CD14-positive monocyte (primary cell): ENCODE measurements around the gene LRP1B. TPM values are rescaled to one million over a fixed set of nuclear protein-coding genes. Genes with fewer than 3 reads are reported as not detected.

Source experiments
- DNase-seq, 3 donors: peaks; one replicate each; pipeline ENCODE4 v3.0.0-alpha.2; 2011 to 2022
- H2AFZ ChIP-seq: 2 replicates; pipeline ENCODE4 v1.6.0; 2012; ENCODE audit warnings: mild to moderate bottlenecking, low read depth, low read length, inconsistent platforms; ENCODE audit not compliant: insufficient read depth, poor library complexity, severe bottlenecking
- H3K27ac ChIP-seq, 2 donors: 1 replicate in 1 of 2; 2 replicates in 1 of 2; pipeline ENCODE4 v1.5.1; 2012 to 2013; ENCODE audit warnings: low read length in 2 of 2, control low read depth in 1 of 2, inconsistent platforms in 1 of 2, low read depth in 1 of 2, mild to moderate bottlenecking in 1 of 2
- H3K27me3 ChIP-seq, 2 donors: one replicate each; pipeline versions ENCODE4 v1.6.0 to v1.6.1; 2011 to 2013; ENCODE audit warnings: low read length in 2 of 2; ENCODE audit not compliant: control insufficient read depth in 2 of 2, insufficient read depth in 2 of 2
- H3K36me3 ChIP-seq, 2 donors: replicated peaks in 1 of 2; 1 replicate in 1 of 2; 2 replicates in 1 of 2; pipeline versions ENCODE4 v1.5.1 to v1.6.1; 2012 to 2013; ENCODE audit warnings: low read length in 2 of 2, control low read depth in 1 of 2, inconsistent platforms in 1 of 2, mild to moderate bottlenecking in 1 of 2; ENCODE audit not compliant: insufficient read depth in 2 of 2, control insufficient read depth in 1 of 2
- H3K4me1 ChIP-seq, 2 donors: 1 replicate in 1 of 2; 2 replicates in 1 of 2; pipeline versions ENCODE4 v1.5.1 to v1.6.1; 2012 to 2013; ENCODE audit warnings: low read length in 2 of 2, control low read depth in 1 of 2, inconsistent platforms in 1 of 2, mild to moderate bottlenecking in 1 of 2, moderate library complexity in 1 of 2; ENCODE audit not compliant: insufficient read depth in 2 of 2, control insufficient read depth in 1 of 2
- H3K4me2 ChIP-seq: replicated peaks from 2 replicates; pipeline ENCODE3; 2012; ENCODE audit warnings: low read length, moderate library complexity, mild to moderate bottlenecking; ENCODE audit not compliant: poor library complexity, severe bottlenecking; ENCODE audit errors: extremely low read depth
- H3K4me3 ChIP-seq, 3 experiments: fragments of 200-600 bp in 1 of 3; sonication (generic) in 1 of 3; replicated peaks in 1 of 3; 1 replicate in 2 of 3; 2 replicates in 1 of 3; pipeline ENCODE4 v1.5.1; 2011 to 2013; ENCODE audit warnings: low read length in 3 of 3, mild to moderate bottlenecking in 3 of 3, control low read depth in 2 of 3, low read depth in 2 of 3, inconsistent platforms in 1 of 3, moderate library complexity in 1 of 3
- H3K79me2 ChIP-seq: 2 replicates; pipeline ENCODE4 v1.6.0; 2012; ENCODE audit warnings: mild to moderate bottlenecking, control low read depth, inconsistent platforms, low read length, moderate library complexity; ENCODE audit not compliant: insufficient read depth
- H3K9ac ChIP-seq: 2 replicates; pipeline ENCODE4 v1.6.0; 2017; ENCODE audit warnings: low read length, mild to moderate bottlenecking; ENCODE audit not compliant: insufficient read depth, poor library complexity, severe bottlenecking
- H3K9me3 ChIP-seq, 2 donors: replicated peaks in 1 of 2; 1 replicate in 1 of 2; 2 replicates in 1 of 2; pipeline versions ENCODE4 v1.5.1 to v1.6.1; 2012 to 2013; ENCODE audit warnings: low read length in 2 of 2, control low read depth in 1 of 2; ENCODE audit not compliant: control insufficient read depth in 1 of 2, insufficient read depth in 1 of 2
- H4K20me1 ChIP-seq: 2 replicates; pipeline ENCODE4 v1.6.0; 2012; ENCODE audit warnings: mild to moderate bottlenecking, low read length, control low read depth, moderate library complexity; ENCODE audit not compliant: insufficient read depth
- H3K27ac Mint-ChIP-seq, 7 donors: one replicate each; pipeline ENCODE4 v1.8.0; 2020; ENCODE audit warnings: mild to moderate bottlenecking in 7 of 7, mixed read lengths in 7 of 7, moderate library complexity in 6 of 7, inconsistent platforms in 2 of 7
- H3K27me3 Mint-ChIP-seq, 3 donors: one replicate each; pipeline ENCODE4 v1.8.0; 2021 to 2022; ENCODE audit warnings: low read depth in 3 of 3, mild to moderate bottlenecking in 3 of 3, mixed read lengths in 3 of 3, moderate library complexity in 3 of 3, inconsistent platforms in 1 of 3
- H3K36me3 Mint-ChIP-seq, 2 donors: one replicate each; pipeline ENCODE4 v1.8.0; 2020; ENCODE audit warnings: mixed read lengths in 2 of 2, inconsistent platforms in 1 of 2, mild to moderate bottlenecking in 1 of 2
- H3K4me1 Mint-ChIP-seq: one replicate; pipeline ENCODE4 v1.8.0; 2020; ENCODE audit warnings: mild to moderate bottlenecking, mixed read lengths
- H3K4me3 Mint-ChIP-seq, 2 donors: one replicate each; pipeline ENCODE4 v1.8.0; 2020; ENCODE audit warnings: mild to moderate bottlenecking in 2 of 2, mixed read lengths in 2 of 2, moderate library complexity in 1 of 2
- H3K9me3 Mint-ChIP-seq, 7 donors: one replicate each; pipeline ENCODE4 v1.8.0; 2020 to 2022; ENCODE audit warnings: mixed read lengths in 7 of 7, mild to moderate bottlenecking in 6 of 7, moderate library complexity in 6 of 7, inconsistent platforms in 2 of 7
- WGBS: methylation state at CpG from one replicate; pipeline ENCODE4 v1.1.5; 2013; ENCODE audit warnings: missing lambda C conversion rate; ENCODE audit not compliant: insufficient coverage; 5-methylcytosine and 5-hydroxymethylcytosine counted together
- intact Hi-C, 2 donors: fragments of 100-400 bp; cut with micrococcal nuclease; formaldehyde crosslinking; loops; one replicate each; pipeline versions ENCODE4 v1.15.0 to v1.15.1; 2023
- polyA plus RNA-seq, 3 donors: library from polyadenylated mRNA; depleted of rRNA in 1 of 3; unstranded in 2 of 3; stranded (reverse) in 1 of 3; fragments of 300-500 nt in 2 of 3; fragments of >200 nt in 1 of 3; fragmentation: Illumina TruSeq in 2 of 3; gene quantifications; 1 replicate in 2 of 3; 2 replicates in 1 of 3; pipeline ENCODE4 v1.2.3, GENCODE V29; 2012 to 2021
- TF ChIP-seq, protein P1 (sequence below): fragments of 200-600 bp; IDR thresholded peaks from one replicate; pipeline ENCODE4 v1.8.0; 2022; ENCODE audit warnings: antibody characterized with exemption, mild to moderate bottlenecking

LRP1B gene
- polyA plus RNA-seq, 3 donors: not detected

- Mint-ChIP-seq H3K36me3 (no peaks in the 10 kb centered on the region), H3K9me3 (peaks cover 0 to 2% (median 0%) of the 10 kb centered on the region in 7 donors), H3K4me1 (no peaks in the 10 kb centered on the region), H3K4me3 (no peak overlapping the region), H3K27ac (no peak overlapping the region), H3K27me3 (no peaks in the 10 kb centered on the region)
- intact Hi-C loops: no loop called here
- H3K27ac ChIP-seq: no peak overlapping the region
- no peak for DNase-seq
- peaks cover 0 to under 1% of the 10 kb centered on the region in 2 donors for H3K9me3 ChIP-seq
- no peak overlapping the region for H3K9ac ChIP-seq
- H3K4me1 ChIP-seq: no peaks in the 10 kb centered on the region
- no CpG with 5 or more reads among the region's 1 CpG for WGBS
- no peaks in the 10 kb centered on the region for H3K36me3 ChIP-seq
- H3K79me2 ChIP-seq: no peaks in the 10 kb centered on the region
- TF ChIP-seq, protein P1, sequence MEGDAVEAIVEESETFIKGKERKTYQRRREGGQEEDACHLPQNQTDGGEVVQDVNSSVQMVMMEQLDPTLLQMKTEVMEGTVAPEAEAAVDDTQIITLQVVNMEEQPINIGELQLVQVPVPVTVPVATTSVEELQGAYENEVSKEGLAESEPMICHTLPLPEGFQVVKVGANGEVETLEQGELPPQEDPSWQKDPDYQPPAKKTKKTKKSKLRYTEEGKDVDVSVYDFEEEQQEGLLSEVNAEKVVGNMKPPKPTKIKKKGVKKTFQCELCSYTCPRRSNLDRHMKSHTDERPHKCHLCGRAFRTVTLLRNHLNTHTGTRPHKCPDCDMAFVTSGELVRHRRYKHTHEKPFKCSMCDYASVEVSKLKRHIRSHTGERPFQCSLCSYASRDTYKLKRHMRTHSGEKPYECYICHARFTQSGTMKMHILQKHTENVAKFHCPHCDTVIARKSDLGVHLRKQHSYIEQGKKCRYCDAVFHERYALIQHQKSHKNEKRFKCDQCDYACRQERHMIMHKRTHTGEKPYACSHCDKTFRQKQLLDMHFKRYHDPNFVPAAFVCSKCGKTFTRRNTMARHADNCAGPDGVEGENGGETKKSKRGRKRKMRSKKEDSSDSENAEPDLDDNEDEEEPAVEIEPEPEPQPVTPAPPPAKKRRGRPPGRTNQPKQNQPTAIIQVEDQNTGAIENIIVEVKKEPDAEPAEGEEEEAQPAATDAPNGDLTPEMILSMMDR: no peak
- H3K4me2 ChIP-seq: no peak overlapping the region
- H3K4me3 ChIP-seq: no peak overlapping the region
- H2AFZ ChIP-seq: no peak overlapping the region
- no peaks in the 10 kb centered on the region for H4K20me1 ChIP-seq
- H3K27me3 ChIP-seq: no peaks in the 10 kb centered on the region
Observed at GRCh38 chr2:140808820-140809219, 1322.0 kb downstream of the LRP1B start.

DNA sequence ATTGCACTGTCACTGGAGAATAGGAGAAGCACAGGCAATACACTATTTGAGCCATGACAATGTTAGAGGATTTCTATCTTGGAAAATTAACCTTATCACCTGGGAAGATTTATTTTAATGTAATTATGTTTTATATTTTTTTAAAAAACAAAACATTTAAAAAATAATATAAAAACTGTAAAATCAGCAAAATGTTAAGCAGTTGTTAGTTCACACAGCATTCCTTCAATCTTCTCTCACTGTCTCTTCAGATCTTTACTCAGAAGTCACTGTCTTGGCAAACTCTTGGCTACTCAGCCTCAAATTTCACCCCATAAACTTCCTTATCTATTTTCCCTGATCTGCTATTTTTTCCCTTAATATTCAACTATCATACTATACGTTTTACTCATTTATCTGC, 1322.6 kb downstream of the LRP1B start:
- no peaks in the 10 kb centered on the region for H3K36me3 ChIP-seq
- H3K9me3 Mint-ChIP-seq: peaks cover 0 to 2% (median 0%) of the 10 kb centered on the region in 7 donors
- H2AFZ ChIP-seq: no peak overlapping the region
- no peaks in the 10 kb centered on the region for H3K27me3 Mint-ChIP-seq
- no peaks in the 10 kb centered on the region for H4K20me1 ChIP-seq
- no peak overlapping the region for H3K4me2 ChIP-seq
- H3K79me2 ChIP-seq: no peaks in the 10 kb centered on the region
- no peaks in the 10 kb centered on the region for H3K9me3 ChIP-seq
- 86% methylated on average over 1 of the region's 1 CpG for WGBS
- no peaks in the 10 kb centered on the region for H3K36me3 Mint-ChIP-seq
- intact Hi-C loops: no loop called here
- no peak overlapping the region for H3K9ac ChIP-seq
- DNase-seq: no peak
- no peak overlapping the region for H3K4me3 ChIP-seq
- H3K27ac Mint-ChIP-seq: no peak overlapping the region
- no peak overlapping the region for H3K27ac ChIP-seq
- H3K4me3 Mint-ChIP-seq: no peak overlapping the region
- no peaks in the 10 kb centered on the region for H3K27me3 ChIP-seq
- TF ChIP-seq, protein P1: no peak
- no peaks in the 10 kb centered on the region for H3K4me1 ChIP-seq
- H3K4me1 Mint-ChIP-seq: no peaks in the 10 kb centered on the region
